Stimulated activated CD8-positive, alpha-beta memory T cell treated with anti-CD3 and anti-CD28 coated beads, Interleukin-4, amount 100 ng/mL, for 48 hours (primary cell): ENCODE data around the gene RALY.
A peak's percentile ranks its signal among the peaks of the same experiment; 100 is the strongest.

ENCODE experiments used
- DNase-seq: peaks from one replicate; pipeline ENCODE4 v3.0.0-alpha.2; 2020

Gene RALY

DNA sequence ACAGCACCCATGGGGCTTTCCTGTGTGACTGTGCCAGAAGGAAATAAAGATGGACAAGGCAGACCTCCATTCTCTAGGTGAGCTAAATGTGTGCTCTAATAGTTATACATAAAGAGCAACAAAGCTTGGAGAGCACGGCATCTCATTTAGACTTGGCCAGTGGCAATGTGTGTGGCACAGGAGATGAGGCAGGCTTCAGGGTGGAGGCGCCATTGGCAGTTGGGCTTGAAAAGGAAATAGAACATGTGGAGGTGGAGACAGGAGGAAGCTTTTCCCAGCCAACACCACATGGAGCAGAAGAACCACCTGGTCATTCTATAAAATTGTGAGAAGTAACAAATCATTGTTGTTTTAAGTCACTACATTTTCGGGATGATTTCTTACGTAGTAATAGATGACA is 3.6 kb upstream of the RALY start:
- DNase-seq, result no peak

DNA sequence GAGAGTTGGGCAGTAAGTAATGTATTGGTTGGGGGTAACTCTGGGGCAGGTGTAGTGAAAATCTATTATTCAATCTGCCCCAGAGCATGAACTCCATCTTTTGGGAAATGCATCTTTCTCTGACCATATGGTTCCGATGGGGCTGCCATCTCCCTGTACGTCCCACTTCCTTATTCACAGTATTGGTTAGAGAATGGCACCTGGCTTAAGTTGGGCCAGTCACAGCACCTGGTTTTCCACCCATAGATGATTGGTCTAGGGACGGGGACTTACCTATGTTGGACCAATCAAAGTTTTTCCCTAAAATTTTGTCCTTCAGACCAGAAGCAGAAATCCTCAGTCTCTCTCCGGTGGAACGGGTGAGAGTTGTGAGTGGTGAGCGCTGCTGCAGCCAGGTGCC is 2.2 kb upstream of the RALY start:
- DNase-seq, result no peak

DNA sequence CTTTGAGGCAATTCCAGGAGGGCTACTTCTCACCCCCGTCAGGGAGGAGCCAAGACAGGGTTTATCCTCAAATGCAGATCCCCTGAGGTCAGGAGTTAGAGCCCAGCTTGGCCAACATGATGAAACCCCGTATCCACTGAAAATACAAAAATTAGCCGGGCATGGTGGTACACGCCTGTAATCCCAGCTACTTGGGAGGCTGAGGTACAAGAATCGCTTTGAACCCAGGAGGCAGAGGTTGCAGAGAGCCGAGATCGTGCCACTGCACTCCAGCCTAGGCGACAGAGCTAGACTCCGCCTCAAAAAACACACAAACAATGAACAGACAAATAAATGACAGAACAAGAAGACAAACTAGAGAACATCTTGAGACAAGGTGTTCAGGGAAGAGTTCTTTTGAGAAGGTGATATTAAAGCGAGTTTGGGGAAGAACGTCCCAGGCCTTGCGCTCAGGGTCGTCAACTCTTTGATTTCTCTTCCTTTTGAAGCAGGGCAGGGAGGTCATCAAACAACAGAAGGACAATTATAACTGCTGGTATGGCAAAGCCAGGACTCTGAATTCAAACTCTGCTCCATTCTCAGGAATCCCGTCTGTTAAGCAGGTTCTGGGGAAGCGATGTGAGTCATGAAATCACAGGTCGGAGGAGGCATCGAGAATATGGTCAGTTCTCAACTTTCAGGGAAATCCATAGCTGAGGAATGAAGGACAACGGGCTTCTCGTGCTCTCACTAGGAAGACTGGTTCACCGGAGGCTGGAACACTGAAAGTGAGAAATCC is 1.4 kb upstream of the RALY start:
- no peak for DNase-seq

DNA sequence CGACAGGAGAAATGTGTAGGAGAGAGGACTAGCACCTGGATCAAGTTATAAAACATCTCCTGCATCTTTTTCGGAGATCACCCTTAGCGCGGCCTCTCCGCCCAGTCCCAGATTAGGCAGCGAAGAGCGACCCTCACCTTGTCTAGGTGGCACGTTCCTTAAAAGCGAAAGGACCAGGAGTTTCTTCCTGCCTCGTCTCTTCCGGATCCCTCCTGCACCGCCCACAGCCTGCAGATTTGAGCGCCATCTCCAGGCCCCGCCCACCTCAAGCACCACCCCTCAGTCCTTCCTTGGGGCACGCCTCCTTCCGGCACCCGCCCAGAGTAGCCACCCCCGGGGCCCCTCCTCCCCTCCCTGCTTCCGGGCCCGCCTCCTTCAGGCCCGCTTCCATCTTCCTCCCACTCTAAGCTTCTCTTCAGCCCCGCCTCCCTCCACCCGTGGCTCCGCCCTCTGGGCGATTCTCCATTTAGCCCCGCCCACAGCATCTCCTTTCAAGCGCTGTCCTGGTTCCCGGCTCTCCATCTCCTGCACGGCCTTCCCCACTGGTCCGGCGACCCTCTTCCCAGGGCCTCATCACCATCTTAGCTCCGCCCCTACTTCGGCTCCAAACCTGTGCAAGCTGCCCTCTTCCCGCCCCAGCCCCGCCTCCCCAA is 662 bp upstream of the RALY start:
- peak; percentile 99 for DNase-seq

DNA sequence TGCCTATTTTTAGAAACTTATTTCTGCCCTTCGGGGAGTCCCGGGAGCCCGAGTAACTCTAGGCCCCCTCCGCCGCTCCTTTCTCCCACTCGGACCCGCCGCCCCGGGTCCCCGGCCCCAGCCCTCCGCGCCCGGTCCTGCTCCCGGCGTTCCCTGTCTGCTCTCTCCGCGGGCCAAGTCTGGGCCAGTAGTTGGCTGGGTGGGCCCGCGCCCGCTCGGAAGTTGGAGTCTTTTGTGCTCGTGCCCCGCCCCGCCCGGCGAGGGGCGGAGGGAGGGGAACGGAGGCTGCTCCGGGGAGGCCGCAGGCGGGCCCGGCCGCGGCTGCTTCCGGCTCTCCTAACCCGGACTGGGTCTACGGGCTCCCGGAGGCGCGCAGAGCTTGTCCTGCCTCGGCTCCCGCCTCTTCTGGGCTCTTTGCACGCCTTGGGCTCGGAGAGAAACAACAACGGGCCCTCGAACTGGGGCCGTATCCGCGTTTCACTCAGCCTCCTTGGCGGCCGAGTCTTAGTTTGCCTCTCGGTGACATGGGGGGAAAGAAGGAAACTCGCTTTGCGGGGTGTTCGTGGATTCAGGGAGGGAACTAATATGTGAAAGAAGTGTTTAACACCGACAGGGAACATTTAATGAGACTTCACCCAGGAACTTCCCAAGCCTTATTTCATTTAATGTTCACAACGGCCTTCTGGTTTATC is 657 bp downstream of the RALY start:
- peak; percentile 85 for DNase-seq

DNA sequence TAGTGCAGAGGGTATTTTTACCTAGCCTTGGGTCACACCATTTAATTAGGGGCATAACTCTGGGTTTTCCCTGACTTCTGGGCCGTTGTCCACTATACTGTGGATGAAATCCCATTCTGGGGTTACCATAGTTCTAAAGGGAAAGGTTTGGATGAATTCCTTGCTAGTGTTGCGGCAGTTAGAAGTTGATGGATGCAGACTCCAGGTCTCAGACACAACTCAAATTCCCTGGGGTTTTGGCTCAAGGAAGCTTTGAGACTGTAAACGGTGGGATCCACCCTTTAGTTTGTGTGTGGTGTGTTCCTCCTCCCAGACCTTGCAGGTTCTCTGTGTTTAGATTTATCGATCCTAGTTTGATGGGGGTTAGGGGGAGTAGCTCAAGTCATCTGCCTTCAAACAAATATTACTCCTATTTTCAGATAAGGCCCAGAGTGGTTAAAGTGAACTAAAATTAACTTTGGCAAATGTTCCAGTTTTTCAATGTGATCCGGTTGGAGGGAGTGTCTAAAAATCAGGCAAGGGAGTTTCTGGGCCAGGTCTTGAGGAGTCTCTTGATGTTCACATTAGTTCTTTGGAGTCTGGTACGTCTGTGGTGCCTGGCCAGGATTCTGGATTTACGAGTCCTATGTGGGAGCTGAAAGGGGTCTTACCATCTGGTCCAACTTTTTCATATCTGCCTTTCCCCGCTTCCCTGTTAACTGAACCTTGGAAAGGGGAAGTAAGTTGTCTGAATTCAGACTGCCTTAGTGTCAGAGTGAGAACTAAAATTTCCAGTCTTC is 1.5 kb downstream of the RALY start:
- no peak for DNase-seq

DNA sequence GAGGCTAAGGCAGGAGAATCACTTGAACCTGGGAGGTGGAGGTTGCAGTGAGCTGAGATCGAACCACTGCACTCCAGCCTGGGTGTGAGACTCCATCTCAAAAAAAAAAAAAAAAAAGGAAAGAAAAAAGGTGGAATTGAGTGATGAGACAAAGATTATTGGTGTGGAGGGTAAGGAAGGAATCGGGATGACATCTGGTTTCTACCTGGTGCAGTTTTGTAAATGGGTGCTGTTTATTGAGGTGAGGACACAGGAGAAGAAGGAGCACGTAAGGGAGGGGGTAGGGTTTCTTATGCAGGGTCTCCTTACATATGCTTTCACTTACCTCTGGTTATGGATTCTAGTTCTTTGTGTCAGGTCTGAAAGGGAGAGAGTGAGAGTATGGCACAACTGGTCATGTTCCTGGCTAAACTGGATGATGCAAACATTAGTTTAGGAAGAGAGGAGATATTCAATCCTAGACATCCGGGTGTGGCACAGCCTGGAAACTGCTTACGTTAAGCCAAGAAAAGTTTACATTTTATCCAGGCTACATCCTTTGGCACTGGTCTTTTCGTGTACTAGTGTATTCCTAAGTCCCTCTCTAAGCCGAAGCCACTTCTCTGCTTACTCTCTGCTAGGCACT is 5.4 kb downstream of the RALY start:
- no peak for DNase-seq

DNA sequence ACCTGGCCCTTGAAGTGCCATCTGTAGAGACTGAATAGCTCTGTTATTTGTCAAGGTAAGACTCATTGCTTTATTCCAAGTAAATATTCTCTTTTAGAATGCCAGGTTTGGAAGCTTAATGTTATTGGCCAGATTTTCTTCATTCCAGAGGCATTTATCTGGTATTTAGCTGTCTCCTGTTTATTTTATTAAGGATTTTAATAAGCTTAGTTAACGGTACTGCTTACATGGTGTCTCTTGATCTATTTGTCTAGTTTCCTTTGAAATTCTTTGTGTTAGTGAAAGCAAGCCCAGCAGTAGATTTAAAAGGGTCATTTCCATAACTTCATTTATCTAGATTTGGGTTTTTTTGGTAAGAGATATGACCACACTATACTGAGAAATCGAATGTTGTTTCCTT is 7.7 kb downstream of the RALY start:
- DNase-seq, result no peak

DNA sequence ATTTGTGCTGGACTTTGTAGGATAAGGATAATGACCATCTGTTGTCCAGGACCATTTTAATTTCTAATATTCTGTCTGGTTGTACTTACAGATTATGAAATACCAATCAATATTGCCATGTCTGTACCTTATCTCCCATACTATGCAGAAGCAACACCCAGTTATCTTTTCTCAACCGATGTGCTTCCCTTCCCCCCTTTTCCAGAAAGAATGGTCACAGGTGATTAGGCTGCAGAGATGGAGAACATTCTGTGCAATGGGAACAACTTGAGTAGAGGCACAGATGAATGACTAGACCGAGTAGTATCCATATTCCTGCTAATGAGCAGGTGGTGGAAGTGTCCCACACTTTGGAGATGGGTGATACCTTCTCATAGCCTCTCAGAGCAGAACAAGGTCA is 10.5 kb downstream of the RALY start:
- DNase-seq, result no peak

DNA sequence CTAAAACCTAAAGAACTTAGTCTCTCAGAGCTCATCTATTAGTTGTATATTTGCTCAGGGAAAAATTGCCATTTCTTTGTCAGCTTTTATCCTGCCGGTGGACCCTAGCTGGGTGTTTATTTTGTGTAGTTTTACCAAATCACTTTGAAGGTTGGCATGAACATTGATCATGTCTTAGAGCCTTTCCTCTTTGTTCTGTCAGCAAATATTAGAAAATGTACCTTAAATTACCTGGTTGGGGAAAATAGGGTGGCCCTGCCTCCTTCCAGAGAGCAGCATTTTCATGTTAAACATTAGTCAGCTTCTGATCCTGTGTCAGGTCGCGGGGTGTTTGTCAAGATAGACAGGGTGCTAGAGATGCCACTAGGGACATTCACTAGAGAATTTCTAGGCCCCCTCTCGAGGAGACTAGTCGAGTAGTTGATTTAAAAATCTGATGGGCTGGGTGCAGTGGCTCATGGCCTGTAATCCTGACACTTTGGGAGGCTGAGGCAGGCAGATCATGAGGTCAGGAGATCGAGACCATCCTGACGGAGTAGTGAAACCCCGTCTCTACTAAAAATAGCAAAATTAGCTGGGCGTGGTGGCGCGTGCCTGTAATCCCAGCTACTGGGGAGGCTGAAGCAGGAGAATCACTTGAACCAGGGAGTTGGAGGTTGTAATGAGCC is 11.2 kb downstream of the RALY start:
- DNase-seq, result no peak

DNA sequence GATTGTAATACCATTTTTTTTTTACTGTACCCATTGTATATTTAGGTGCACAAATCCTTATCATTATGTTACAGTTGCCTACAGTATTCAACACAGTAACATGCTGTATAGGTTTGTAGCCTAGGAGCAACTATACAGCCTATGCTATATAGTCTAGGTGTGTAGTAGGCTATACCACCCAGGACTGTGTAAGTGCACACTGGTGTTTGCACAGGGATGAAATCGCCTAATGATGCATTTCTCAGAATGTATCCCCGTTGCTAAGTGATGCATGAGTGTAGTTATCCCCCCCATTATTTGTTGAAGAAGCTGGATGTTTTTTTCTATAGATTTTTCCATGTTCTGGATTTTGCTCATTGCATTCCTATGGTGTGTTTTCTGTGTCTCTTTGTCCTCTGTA is 12.9 kb downstream of the RALY start:
- DNase-seq, result no peak

DNA sequence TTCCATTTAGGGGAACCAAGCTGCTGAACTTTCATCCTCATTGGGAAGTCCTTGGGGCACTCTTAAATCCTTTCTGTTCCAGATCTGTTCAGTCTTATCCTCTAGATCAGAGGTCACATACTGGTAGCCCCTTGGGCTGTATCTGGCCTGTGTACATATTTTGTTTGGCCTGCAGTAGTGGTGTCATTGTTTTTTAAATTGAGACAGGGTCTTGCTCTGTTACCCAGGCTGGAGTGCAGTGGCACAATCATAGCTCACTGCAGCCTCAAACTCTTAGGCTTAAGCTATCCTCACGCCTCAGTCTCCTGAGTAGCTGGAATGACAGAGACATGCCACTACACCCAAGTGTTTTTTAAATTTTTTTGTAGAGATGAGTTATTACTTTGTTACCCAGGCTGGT is 14.8 kb downstream of the RALY start:
- DNase-seq, result no peak

DNA sequence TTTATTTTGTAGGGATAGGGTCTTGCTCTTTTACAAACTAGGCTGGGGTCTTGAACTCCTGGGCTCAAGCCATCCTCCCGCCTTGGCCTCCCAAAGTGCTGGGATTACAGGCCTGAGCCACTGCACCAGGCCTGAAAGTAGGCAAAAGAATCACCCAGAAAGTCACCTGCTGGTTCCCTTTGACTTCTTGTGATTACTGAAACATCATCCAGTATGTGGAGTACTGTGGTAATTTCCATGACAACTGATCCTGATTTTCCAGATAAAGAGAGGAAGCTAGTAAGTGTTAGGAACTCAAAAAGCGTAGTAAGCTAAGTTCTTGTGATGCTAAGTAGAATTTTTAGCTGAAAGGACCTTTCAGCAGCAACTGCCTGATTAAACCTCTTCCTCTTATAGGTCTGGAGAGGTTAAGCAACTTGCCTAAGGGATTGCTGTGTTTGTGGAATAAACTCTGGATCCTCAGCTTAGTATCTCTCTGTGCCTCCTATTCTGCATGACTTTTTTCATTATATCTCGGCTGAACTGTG is 16.8 kb downstream of the RALY start:
- DNase-seq, result no peak

DNA sequence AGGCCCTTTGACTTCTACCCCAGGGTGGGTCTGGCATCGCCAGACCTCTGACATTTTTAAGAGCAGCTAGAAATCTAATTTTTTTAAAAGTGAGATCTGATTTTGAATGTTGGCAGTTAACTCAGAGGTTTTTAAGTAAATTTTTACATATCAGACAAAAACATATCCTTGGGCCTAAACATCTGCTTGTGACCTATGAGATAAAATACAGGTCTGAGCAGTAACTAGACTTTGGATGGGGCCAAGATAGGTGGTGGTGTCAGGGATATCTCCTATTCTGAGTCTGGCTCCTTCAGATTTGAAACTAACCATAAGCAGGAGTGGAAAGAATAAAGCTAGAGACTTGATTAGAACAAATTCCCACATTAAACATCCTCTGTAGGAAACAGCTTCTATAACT is 17.6 kb downstream of the RALY start:
- DNase-seq, result no peak

DNA sequence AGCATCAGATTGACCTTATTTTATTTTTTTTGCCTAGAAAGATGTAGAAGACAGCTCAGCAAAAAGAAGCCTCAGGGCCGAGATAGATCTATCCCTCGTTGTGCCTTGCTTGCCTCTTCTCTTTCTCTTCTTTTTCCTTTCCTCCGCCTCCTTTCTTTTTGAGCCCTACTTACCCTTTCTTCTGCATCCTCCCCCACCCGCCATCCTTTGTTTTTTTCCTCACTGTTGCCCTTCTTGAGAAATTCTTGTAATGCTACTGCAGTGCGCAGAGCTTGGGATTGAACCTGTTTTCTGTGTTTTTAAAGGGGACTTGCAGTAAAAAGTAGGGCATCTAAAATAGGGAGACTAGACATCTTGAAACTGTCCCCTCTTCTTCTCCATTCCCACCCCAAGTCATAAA is 18.6 kb downstream of the RALY start:
- no peak for DNase-seq

DNA sequence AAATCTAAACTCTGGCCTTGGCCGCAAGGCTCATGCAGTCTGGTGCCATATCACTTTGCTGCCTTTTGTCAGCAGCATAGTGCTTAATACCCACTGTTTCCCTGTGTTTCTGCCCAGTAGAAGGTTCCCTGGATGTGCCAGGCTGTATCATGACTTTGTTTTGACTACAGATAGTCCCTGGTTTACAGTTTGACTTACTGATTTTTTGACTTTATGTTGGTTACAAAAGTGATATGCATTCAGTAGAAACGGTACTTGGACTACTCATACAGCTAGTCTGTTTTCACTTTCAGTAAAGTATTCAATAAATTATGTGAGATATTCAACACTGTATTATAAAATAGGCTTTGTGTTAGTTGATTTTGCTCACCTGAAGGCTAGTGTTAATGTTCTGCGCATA is 19.0 kb downstream of the RALY start:
- no peak for DNase-seq

DNA sequence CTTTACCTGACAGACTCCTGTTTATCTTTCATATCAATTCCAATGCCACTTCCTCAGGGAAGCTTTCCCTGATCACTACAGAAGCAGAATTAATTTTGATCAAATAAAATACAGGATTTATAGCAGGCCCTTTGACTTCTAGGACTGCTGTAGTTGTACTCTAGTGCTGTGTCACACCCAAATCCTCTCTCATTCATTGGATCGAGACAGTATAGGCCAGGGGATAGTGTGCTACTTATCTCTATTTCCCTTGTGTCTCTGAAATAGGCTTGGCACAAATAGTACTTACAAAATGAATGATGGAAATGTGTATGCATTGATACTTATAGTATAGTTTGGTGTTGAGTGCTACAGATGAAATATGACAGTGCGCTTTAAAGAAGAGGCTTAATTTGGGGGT is 19.8 kb downstream of the RALY start:
- no peak for DNase-seq

DNA sequence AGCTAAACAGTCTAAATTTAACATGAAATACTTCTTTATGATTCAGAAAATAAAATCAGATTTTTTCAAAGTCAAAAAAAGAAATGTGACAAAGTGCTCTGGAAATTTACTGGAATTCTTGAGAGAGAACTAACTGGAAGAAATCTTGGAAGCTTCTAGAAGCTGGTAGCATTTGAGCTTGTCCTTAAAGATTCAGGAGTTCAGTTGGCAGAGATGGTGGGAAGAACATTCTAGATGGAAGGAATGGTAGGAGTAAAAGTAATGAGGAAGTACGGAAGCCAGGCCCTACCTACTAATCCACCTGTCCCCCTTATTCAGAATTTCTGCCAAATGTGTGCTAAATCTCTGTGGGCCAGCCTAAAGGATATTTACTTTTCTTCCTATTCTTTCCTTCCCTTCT is 21.2 kb downstream of the RALY start:
- no peak for DNase-seq

DNA sequence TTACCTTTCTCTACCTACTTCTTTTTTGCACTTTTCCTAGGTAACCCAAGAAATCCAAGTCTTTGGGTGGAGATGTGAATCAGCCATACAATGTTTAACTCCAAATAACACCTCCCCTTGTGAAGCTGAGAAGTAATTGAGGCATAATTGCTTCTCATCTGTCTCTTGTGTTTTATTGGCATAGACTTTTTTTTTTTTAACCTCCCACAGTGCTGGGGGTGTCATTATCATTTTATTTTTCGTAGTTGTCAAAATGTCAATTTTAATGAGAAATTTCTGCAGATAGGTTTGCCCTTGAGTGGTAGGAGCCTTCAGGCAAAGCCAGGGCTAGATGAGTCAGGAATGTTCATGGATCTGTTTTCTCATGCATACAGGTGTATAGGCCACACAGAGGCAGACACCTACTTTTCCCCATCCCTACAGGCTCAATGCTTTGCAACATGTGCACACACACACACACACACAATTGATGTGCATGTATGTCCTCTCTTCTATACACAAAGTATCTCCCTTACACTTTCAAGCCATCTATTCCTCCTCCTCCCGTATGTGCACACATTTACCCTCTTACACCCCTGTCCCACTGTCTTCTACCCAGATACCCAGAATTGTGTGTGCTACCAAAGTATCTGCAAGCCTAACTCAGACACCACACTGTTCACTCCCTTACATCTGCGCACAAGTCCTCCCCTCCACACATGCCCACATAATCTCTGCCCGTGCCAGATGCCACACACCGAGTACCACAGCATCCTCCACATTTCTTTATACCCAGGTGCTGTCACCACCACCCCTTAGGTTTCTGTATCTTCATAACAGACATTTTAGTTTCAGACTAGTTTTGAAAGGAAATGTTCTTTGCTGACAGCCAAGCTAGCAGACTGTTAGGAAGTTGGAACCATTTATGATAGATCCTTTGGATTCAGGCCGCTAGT is 22.0 kb downstream of the RALY start:
- no peak for DNase-seq

DNA sequence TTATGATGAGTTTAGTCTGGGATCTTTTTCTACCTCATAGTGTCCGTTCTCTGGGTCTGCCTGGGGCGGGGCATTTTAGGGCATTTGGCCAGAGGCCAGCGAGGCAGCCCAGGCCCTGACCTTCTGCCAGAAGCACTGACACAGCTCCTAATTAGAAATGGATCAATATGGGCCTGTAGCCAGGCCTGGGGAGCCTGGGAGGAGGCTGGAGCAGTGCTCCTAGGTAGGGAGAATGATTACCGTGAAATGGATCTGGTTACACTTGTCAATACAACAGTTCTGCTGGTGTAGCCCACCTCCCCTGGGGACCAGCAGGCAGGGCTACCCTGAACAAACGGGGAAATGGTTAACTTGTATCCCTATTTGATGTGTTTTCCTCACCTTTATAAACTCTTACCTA is 23.0 kb downstream of the RALY start:
- no peak for DNase-seq

DNA sequence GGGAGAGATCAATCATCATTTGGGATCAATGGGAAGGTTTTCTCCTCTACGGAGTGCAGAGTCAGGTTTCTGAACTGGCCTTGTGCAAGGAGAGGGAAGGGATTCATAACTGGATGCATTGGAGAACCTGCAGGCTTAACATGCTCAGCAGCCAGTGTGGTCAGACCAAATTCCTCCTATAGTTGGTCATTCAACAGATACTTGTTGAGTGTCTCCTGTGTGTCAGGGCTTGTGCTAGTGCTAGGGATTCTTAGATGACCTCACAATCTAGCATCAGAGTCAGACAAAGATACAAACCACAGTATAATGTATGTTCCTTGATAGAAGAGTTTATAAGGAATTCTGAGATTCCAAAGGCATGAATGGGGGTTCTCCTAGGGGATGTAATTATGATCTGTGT is 23.9 kb downstream of the RALY start:
- DNase-seq, result no peak
